ENCODE data around the gene FRS2.

The FRS2 gene

DNA sequence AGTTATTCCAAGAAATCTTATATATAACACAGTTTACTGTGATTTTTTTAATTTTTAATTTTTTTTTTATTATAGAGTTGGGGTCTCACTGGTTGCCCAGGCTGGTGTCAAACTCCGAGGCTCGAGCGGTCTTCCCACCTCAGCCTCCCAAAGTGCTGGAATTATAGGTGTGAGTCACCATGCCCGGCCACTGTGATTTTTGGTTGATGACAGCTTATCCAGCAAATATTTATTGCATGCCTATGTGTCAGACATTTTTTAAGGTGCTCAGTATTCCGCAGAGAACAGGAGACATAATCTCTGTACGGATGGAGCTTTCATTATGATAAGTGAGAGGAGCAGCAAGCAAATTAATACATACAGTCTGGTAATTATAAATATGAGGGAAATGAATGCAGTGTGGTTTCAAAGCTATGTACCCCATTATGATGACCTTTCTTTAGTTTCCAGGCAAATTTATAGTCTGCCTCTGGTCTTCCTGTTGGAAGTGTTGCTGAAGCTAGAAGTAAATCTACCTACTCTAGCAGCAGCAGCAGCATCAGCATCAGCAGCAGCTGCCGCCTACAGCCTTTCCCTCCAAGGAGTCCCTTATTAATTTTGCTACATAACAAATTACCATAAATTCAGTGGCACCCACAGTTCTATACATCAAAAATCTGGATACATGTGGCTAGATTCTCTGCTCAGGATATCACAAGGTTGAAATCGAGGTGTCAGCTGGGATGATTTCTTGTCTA lies 32.3 kb downstream of the FRS2 start:
- no peak for DNase-seq (ENCODE audit: low read depth)

- DNase-seq (ENCODE audit: low read depth), result no peak
Observed at GRCh38 chr12:69508091-69508490, 37.9 kb downstream of the FRS2 start.

GRCh38 chr12:69508621-69509020 lies 38.4 kb downstream of the FRS2 start:
- no peak for DNase-seq (ENCODE audit: low read depth)

DNA sequence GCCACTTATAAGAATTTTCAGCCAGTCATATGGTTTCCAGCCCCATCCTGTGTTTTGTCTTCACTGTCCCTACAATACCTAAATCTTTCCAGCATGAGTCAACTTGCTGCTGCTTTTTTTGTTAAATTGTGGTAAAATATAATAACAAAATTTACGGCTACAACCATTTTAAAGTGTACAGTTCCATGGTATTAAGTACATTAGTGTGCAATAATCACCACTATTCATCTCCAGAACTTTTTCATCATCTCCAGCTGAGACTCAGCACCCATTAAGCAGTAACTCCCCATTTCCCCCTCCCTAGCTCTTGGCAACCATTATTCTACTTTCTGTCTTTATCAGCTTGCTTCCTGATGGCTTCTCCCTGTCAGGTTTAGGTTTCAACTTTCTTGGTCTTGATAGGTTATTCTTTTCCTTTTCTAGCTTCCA lies 39.1 kb downstream of the FRS2 start:
- DNase-seq (ENCODE audit: low read depth), result no peak

DNA sequence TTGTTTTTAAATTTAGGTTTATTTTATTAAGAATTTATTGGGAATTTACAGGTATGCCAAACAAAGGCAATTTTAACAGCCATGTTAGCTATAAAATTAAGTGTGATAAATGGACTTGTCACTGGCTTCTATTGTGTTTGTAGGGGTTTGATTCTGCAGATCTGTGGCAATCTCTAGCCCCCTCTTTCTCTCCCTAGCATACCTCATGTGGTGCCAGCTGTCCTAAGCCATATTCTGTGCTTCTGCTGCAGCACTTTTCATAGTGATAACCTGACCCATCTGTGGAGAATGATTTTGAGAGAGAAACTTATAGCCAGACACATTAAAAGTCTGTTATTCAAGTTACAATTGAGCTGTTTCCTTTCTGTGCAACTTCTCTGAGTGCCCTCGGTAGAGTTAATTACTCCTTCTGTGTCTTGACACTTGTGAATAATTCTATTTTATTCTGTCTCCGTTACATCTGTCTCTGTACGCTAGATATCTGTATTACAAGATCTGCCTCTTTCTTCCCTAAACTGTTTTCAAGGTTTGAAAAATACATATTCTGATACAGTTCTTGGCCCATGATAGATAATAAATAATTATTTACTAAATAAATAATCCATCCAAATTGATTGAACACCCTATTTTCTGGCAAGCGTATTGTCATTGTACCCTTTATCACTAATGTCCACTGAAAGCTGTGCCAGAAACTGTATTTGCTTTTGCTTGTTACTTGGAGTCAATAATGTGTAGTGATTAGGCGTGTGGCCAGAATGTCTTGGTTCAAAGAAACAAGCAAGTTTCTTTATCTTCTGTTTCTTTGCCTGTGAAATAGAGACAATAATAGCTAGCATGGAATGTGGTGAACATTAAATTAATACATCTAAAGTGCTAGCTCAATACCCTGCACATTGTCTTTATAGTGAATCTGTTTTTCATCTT lies 40.0 kb downstream of the FRS2 start:
- DNase-seq (ENCODE audit: low read depth), result no peak

DNA sequence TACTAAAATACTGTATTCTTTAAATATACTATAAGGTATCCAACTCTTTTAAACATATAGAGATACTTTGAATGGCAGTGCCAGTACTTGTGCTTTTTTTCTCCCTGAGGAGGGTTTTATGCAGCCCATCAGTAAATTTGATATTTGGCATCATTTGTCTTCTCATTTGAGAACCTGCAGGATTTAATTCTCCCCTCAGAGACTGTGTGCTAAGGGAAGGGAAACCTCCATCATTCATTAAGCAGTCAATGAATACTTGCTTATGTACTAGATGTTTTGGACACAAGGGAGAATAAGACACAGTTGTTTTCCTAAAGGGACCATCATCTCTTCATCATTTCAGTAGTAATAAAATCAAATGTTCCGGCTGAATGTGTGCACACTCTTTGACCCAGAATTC lies 40.8 kb downstream of the FRS2 start:
- no peak for DNase-seq (ENCODE audit: low read depth)

DNA sequence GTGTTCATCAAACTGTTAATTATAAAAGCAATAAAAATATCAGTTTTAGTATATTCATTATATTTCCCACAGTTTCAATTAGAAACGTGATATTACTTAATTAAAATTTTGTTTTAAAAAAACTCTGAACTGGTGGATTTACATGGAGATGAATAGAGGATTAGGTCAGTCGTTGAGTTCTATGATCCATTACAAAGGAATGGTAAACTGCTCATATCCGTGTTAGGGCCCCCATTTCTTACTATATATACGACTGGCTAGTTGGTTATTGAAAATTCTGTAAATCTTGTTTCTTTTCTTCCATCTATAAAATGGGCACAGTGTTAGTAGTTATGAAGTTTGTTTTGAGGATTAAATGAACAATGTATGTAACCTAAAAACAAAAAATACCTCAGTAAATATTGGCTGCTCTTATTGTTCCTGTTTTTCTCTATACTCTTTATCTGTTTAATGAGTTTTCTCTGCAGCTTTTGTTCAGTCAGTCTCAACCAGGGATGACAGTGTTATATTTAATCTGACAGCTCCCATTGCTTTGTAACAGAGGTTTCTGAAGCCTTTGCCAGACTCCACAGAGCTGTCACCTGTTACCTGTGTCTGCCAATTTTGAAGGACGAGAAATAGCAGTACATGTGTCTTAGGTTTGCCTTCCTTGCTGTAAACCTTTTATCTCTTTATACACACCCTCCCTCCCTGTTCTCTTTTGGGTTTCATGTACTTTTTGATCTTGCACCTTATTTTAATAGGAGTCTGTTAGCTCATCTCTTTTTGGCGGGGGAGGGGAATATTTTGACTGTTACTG lies 41.5 kb downstream of the FRS2 start:
- no peak for DNase-seq (ENCODE audit: low read depth)

GRCh38 chr12:69512820-69513219 lies 42.6 kb downstream of the FRS2 start:
- DNase-seq (ENCODE audit: low read depth), result no peak

DNA sequence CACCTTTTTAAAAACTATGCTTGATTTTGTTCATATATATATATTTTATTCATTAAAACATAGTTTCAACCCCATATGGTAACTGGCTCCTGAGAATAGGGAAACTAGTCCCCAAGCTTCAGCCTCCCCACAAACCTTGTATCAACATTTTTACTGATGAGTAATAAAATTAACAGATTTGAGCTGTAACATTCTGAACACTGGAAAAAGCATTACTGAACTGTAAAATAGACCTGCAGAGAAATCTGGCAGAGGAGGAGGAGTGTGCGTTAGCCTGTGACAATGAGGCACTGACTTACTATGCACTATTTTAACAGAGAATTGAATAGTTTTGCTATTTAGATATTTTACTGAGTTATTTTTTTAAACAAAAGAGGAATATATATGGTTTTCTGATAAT lies 43.1 kb downstream of the FRS2 start:
- no peak for DNase-seq (ENCODE audit: low read depth)

DNA sequence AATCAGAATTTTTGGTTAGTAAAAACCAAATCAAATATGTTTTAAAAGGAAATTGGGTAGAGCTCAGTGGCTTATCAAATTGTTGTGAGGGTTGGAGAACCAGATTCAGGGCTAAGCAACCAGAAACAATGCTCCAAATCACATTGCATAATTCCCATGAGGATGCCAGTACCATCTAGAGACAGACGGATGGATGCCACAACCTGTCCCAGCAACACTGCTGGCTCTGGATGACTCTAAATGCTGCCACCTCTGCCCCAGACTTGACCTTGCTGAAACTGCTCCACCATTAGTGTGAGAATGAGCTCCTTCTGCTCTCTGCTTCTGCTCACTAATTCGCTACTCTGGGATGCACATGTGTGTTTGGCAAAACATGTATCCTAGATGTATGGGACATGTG lies 43.9 kb downstream of the FRS2 start:
- DNase-seq (ENCODE audit: low read depth), result no peak

DNA sequence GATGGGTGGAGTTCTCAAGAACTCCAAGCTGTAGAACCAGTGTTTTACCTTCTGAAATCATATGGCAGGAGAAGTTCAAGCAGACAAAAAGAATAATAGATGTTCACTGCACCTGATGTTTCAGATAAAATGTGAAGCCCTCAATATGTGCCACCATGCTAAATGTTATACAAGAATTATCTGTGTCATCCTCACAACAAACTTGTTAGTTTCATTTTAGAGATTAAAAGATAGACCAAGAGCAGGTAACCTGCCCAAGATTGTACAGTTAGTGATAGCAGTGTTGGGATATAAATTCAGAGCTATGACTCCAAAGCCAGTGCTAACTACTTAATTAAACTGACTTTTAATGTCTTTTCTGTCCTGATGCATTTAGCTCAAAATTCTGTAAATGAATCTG lies 44.7 kb downstream of the FRS2 start:
- DNase-seq (ENCODE audit: low read depth), result no peak

GRCh38 chr12:69515394-69515930 lies 45.3 kb downstream of the FRS2 start:
- DNase-seq (ENCODE audit: low read depth), result no peak

- no peak for DNase-seq (ENCODE audit: low read depth)
Observed at GRCh38 chr12:69516950-69517349, 46.8 kb downstream of the FRS2 start.

- DNase-seq (ENCODE audit: low read depth), result no peak
Observed at GRCh38 chr12:69517406-69517805, 47.2 kb downstream of the FRS2 start.

DNA sequence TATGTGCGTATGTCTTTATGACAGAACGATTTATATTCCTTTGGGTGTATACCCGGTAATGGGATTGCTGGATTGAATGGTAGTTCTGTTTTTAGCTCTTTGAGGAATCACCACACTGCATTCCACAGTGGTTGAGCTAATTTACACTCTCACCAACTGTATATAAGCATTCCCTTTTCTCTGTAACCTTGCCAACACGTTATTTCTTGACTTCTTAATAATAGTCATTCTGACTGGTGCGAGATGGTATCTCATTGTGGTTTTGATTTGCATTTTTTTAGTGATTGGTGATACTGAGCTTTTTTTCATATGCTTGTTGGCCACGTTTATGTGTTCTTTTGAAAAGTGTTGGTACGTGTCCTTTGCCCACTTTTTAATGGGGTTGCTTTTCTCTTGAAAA lies 49.7 kb downstream of the FRS2 start:
- DNase-seq (ENCODE audit: low read depth), result no peak

- no peak for DNase-seq (ENCODE audit: low read depth)
Observed at GRCh38 chr12:69523433-69524330, 53.5 kb downstream of the FRS2 start.

DNA sequence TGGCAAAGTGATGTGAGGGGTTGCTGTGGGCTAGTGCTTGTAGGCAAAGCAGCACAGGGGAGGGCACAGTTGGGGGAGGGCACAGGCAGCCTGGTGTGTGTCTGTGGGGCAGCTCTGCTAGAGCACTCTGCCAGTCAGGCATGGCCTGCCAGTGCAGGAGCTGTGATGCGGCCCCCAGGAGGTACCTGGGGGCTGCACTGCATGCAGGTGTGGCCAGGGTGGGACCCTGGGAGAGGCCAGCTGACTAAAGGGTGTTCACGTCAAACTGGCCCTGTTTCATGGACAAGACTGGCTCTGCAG lies 54.1 kb downstream of the FRS2 start:
- DNase-seq (ENCODE audit: low read depth), result no peak

GRCh38 chr12:69524755-69525469 lies 54.7 kb downstream of the FRS2 start:
- DNase-seq (ENCODE audit: low read depth), result no peak

- DNase-seq (ENCODE audit: low read depth), result no peak
Observed at GRCh38 chr12:69527506-69528272, 57.5 kb downstream of the FRS2 start.

GRCh38 chr12:69529021-69529420 lies 58.8 kb downstream of the FRS2 start:
- DNase-seq (ENCODE audit: low read depth), result no peak
